NOMO-1 treated with DMSO at 0.1 percent for 48 hours (cell line): Measurements from ENCODE around the gene KCP.

Experiments
- DNase-seq: peaks from one replicate; lab custom pipeline; 2025; ENCODE audit not compliant: unreplicated experiment; lab: John Stamatoyannopoulos, UW

The KCP gene

GRCh38 chr7:128859232-128860157 lies 51.0 kb downstream of the KCP start:
- no peak for DNase-seq

GRCh38 chr7:128858380-128859231 lies 51.9 kb downstream of the KCP start:
- no peak for DNase-seq

DNA sequence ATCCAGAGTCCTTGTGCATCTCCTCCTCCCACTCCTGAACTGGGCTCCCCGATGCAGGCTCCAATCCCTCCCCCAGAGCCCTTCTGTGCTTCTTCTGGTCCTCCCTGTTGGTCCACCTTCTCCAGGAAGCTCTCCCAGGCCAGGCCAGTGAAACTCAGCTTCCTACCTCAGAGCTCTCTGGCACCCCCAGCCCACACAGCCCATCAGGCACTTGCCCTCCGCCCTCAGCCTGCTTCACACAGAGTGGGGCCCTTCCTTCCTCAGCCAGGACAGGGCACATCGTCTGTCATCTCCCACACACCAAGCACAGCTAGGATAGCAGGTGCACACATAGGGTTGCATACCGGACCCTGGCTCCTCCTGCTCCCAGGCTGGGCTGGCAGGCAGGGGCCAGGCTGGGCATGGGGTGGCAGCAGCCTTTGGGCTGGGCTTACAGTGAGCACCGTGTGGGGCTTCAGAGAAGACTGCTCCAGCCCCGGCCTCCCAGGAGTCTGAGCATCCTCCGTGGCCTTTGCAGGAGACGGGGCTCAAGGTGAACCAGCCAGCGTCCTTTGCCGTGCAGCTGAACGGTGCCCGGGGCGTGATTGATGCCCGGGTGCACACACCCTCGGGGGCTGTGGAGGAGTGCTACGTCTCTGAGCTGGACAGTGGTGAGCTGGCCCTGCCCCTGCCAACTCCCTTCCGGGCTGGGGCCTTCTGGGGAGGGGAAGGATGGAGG lies 54.3 kb downstream of the KCP start:
- no peak for DNase-seq

DNA sequence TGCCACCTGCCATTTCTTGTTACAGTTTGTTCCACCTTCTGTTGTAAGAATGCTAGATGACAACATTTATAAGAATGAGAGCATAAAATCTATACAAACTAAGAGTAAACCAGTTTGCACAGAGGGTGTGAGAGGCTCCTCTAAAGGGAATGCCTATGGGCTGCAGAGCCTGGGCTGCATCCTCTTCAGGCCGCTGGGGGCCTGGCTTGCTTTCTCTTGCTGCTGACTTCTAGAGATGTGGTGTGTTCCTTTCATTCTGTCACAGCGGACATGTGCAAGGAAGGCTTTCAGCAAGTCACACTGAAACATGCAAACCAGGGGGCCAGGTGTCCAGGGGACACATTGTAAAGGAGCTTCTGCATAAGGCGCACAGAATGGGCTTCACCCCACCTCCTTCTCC lies 55.0 kb downstream of the KCP start:
- no peak for DNase-seq

DNA sequence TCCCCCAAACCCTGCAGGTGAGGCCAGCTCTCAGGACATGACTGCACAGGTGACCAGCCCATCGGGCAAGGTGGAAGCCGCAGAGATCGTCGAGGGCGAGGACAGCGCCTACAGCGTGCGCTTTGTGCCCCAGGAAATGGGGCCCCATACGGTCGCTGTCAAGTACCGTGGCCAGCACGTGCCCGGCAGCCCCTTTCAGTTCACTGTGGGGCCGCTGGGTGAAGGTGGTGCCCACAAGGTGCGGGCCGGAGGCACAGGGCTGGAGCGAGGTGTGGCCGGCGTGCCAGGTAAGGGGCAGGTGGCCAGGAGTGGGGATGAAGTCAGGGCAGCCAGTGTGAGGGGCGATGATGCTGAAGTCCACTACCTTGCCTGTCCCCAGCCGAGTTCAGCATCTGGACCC lies 56.1 kb downstream of the KCP start:
- no peak for DNase-seq

DNA sequence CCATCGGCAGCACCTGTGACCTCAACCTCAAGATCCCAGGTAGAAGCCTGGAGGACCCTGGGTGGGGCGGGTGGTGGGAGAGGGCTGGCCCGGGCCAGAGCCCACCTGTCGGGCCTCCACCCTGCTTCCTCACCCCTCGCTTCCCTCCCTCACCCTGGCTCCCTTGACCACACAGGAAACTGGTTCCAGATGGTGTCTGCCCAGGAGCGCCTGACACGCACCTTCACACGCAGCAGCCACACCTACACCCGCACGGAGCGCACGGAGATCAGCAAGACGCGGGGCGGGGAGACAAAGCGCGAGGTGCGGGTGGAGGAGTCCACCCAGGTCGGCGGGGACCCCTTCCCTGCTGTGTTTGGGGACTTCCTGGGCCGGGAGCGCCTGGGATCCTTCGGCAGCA lies 56.7 kb downstream of the KCP start:
- no peak for DNase-seq

- no peak for DNase-seq
Observed at GRCh38 chr7:128852537-128853254, 57.8 kb downstream of the KCP start.

GRCh38 chr7:128849804-128850490 lies 60.6 kb downstream of the KCP start:
- DNase-seq: no peak

DNA sequence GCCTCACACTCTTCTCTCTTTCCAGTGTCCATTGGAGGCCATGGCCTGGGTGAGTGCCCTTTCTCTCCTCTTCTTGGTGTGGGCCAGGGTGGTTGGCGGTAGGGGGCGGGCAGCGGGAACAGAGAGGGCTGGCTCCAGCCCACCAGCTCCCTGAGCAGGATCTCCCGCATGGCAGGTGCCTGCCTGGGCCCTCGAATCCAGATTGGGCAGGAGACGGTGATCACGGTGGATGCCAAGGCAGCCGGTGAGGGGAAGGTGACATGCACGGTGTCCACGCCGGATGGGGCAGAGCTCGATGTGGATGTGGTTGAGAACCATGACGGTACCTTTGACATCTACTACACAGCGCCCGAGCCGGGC lies 61.4 kb downstream of the KCP start:
- no peak for DNase-seq

DNA sequence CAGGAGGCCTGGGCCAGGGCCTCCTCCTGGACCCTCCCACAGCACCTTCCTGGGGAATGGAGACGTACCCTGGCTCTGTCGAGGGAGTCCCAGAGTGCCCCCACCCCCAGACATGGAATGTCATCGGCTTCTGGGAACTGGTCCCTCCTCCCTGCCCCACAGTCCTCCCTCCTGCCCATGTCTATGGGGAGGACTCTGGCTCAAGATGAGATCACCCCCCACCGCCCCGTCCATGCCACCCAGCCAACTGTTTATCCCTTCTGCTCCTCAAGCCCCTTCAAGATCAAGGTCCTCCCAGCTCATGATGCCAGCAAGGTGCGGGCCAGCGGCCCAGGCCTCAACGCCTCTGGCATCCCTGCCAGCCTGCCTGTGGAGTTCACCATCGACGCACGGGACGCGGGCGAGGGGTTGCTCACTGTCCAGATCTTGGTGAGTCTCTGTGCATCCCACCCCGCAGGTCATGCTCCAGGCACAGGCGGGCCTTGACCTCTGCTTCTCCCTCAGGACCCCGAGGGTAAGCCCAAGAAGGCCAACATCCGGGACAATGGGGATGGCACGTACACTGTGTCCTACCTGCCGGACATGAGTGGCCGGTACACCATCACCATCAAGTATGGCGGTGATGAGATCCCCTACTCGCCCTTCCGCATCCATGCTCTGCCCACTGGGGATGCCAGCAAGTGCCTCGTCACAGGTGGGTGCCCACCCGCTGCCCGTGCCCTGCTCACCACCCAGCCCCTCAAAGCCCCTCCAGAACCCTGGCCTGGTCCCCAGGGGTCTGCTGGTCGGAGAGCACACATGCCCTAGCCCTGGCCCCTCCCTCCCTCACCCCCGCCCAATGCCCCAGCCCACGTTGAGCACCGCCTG lies 62.0 kb downstream of the KCP start:
- no peak for DNase-seq

- DNase-seq: no peak
Observed at GRCh38 chr7:128847721-128848211, 62.7 kb downstream of the KCP start.

DNA sequence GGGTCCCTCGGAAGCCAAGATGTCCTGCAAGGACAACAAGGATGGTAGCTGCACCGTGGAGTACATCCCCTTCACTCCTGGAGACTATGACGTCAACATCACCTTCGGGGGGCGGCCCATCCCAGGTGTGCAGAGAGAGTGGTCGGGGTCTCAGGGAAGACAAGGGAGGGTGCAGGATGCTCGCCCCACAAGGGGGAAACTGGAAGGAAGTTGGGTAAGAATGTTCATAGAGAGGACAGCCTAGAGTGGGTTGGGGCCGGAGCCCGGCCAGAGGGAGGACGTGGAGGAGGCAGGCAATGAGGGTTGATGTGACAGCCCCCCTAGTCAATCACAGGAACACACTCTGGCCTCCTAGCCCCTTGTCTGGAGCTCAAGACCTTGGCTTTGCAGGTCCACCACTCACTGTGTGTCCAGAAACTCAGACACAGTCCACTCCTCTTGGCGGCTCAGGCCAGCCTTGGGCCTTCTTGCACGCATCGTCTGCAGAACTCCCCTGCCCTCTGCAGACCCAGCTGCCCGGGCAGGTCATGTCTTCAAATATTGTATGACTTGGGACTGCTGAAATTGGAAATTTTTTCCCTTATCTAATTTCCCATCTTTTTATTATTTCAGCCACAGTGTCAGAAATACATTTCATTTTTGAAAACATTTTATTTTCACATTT lies 63.6 kb downstream of the KCP start:
- no peak for DNase-seq

- no peak for DNase-seq
Observed at GRCh38 chr7:128845987-128846386, 64.5 kb downstream of the KCP start.

DNA sequence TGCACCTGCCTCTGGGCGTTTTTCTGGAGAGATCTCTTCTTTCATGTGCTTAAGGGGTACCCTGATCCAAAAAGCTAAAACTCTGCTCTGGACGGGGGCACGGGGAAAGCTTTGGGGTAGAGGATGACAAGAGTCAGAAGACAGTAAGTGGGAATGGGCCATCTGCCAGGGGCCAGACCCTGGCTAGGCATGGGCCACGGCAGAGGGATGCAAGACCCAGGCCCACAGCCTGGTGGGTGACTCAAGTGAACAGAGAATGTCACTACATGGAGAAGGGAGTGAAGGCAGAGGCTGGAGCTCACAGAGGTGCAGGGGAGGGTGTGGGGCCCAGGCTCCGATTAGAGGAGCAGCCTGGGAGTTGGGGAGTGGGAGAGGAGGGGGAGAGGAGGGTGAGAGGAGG lies 65.0 kb downstream of the KCP start:
- no peak for DNase-seq

GRCh38 chr7:128844777-128845311 lies 65.7 kb downstream of the KCP start:
- no peak for DNase-seq

DNA sequence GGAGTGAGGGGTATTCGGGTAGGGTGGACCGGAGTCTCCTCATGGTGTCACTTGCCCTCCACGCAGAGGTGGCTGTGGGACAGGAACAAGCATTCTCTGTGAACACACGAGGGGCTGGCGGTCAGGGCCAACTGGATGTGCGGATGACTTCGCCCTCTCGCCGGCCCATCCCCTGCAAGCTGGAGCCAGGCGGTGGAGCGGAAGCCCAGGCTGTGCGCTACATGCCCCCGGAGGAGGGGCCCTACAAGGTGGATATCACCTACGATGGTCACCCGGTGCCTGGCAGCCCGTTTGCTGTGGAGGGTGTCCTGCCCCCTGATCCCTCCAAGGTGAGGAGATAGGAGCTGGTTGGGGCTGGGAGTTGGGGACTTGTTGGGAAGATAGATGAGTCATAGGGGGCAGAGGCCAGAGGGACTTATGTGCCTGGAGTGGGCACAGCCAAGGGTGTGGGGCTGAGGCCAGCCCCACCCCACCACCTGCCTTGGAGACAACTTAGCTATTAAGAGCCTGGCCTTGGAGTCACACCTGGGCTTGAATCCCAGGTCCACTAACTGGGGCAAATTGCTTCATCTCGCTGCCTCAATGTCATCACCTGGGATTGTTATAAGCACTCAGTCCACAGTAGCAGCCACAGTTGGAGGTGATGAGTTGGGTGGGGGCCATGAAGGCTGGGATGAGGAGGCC lies 66.4 kb downstream of the KCP start:
- DNase-seq: no peak

GRCh38 chr7:128842674-128843641 lies 67.6 kb downstream of the KCP start:
- DNase-seq: no peak
